PFSK-1 (cell line): Measurements from ENCODE around the gene PSEN1.

Source experiments
- POLR2AphosphoS5 ChIP-seq: IDR thresholded peaks from 2 replicates; pipeline ENCODE4 v1.6.1; 2012; ENCODE audit warnings: low read depth, mild to moderate bottlenecking, control low read depth, low read length, moderate library complexity
- SIN3A ChIP-seq: IDR thresholded peaks from 2 replicates; pipeline ENCODE4 v1.6.1; 2012; ENCODE audit warnings: mild to moderate bottlenecking, low read length, moderate library complexity, borderline replicate concordance; ENCODE audit not compliant: insufficient read depth

- TF ChIP-seq POLR2AphosphoS5 (no peak), SIN3A (no peak)
Observed at GRCh38 chr14:73191441-73191840, 55.1 kb downstream of the PSEN1 start.
